Hematopoietic multipotent progenitor cell treated with erythropoietin and hydrocortisone succinate and interleukin-3 and kit ligand, for 4 days (in vitro differentiated cells): ENCODE results near the gene ARPC2.
A peak's percentile ranks its signal among the peaks of the same experiment; 100 is the strongest.

Experiments
- DNase-seq: peaks from one replicate; pipeline ENCODE4 v3.0.0-alpha.2; 2015

ARPC2 gene

DNA sequence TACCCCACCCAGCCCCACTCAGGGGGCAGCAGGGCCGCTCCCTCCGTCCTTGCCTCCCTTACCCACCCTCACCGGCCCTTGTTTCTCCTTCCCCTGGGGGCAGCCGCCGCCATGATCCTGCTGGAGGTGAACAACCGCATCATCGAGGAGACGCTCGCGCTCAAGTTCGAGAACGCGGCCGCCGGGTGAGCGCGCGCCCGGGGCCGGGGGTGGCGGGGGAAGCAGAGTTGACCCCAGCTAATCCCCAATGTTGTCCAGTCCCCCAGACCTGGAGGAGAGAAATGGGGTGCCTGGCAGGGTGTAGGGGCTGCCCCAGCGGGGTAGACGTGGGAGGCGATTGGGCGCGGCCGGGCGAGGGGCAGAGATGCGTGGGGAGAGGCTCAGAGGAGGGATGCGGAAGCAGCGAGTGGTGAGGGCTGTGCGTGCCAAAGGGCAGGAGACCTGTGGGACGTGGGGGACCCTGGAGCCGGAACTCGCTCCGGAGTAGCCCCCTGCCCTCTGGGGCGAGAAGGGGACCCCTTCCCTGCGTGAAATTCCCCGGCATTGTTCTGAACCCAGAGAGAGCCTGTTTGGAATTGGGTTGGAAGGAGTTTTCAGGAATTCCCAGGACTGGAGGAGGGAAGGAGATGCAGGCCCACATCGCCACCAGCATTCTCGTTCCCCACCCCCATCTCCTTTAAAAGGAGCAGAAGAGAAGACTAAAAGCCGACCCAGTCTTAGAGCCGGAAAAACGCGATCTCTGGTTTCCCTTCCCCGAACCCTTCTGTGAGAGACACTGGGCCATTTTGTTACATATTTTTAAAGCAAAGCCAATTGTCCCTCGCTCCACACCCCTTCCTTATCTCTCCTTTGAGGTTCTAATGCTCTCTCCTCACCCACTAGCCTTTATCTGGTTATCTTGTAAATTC lies 625 bp downstream of the ARPC2 start:
- DNase-seq = peak; percentile 84

DNA sequence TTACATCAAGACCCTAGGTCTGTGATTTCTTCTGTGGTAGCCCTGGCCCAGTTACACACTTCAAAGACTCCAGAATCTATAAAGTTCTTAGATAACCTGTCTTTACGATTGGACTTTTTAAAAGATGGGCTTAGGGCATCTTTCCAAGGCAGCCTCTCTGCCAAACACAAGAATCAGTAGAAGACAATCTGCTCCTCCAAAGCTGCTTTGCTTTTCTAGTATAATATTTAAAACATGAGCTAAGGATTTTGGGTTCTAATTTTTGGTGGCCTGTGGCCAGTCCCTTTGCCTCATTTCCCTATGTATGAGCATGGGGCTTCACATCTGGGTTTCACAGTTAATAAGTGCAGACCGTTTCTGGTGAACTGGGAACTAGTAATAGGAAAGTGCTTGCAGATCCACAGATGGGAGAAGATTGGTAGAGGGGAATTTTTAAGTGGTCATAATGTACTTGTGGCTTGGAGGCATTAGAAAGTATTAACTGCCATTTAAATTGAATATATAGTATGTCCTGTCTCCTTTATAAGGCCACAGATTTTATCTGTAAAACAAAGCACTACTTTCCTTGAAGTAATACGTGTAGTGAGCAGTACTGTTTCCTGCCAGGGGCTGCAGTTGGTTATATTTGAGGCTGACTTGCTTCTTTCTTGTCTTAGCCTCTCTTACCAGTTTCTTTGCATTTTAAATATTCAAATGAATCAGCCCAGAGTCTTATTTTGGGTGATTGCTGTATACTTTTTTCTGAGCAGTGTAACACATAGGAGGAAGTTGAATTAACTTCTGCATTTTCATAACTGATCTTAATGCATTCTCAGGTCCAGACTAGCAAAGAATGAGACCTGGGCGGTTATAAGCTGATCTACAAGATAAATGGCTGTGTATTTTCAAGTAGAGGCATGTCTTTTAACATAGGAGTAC lies 1.5 kb downstream of the ARPC2 start:
- DNase-seq = peak; percentile 85

DNA sequence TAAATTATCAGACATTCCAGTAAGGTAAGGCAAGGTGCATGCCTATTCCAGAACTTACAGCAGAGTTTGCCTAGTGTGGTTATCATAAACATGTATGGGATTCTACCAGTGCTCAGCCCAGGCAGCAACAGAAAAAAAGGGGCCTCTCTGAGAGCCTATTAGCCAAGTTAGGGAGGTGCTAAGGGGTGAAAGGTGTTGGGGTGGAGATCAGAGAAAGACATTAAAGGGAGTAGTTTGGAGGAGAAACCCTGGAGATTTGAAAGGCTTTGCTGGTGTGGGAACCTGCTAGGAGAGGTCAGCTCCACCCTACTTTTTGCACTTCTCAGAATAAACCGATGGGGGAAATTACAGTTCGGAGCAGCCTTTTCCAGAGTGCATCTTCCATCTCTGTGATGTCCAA lies 2.9 kb downstream of the ARPC2 start:
- DNase-seq = peak; percentile 21

DNA sequence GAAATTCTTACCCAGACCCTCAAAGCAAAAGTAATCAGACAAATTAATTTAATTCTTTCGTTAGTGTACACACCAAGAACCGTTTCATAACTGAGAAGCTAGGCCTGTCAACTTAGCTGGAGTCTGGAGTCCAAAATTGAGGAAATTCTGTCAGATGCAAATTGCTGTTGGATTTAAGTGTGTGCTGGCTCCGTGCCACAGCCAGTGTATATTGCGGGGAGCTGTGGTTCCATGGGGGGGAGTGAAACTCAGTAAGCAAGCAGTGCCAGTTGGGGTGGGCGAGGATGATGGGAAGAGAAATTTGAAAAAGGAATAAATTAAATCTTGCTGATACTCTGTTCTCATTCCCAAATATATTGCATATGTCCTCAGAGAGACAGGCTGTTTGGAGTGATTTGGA lies 4.0 kb downstream of the ARPC2 start:
- DNase-seq = peak; percentile 60

DNA sequence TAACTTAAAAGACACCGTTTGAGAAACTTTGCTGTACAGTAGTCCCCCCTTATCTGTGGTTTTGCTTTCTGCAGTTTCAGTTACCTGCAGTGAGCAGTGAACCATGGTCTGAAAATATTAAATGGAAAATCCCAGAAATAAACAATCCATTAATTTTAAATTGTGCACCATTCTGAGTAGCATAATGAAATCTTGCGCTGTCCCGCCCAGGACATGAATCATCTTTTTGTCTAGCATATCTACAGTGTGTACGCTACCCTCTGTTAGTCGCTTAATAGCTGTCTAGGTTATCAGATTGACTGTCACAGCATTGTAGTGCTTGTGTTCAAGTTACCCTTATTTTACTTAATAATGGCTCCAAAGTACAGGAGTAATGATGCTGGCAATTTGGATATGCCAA lies 6.1 kb downstream of the ARPC2 start:
- peak; percentile 45 for DNase-seq

DNA sequence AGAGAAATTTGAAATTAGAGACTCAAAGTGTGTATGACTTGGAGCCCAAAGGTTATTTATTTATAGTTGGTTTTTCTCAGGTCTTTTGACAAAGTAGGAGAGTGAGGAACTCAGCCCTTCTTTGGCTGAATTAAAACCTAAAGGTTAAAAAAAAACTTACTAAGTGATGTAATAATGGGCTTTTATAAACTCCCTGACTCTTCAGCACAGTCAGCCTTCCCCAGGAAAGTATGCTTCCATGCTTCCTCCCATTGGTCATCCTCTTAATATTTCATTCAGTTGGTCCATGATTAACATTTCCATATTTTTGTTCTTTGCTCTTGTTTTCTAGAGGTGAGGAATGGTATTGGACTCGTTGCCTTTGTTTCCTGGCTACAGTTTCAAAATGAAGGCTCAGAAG lies 7.2 kb downstream of the ARPC2 start:
- no peak for DNase-seq

DNA sequence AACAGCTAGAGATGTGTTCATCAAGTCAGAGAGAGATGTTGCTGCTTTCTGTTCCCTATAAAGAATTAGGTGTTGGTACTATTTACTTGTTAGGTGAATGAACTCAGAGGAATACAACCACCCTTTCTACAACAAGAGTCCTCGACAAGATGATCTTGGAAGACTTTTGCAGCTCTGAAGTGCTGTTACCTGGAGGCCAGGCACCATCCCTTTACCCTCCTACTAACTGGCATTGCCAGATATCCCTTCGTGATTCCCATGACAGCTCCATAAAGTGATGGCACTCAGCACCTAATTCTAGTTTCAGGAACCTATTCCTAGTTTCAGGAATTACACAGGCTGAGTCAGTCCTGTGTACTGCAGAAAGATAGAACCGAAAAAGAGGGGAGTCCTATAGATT lies 9.9 kb downstream of the ARPC2 start:
- no peak for DNase-seq

DNA sequence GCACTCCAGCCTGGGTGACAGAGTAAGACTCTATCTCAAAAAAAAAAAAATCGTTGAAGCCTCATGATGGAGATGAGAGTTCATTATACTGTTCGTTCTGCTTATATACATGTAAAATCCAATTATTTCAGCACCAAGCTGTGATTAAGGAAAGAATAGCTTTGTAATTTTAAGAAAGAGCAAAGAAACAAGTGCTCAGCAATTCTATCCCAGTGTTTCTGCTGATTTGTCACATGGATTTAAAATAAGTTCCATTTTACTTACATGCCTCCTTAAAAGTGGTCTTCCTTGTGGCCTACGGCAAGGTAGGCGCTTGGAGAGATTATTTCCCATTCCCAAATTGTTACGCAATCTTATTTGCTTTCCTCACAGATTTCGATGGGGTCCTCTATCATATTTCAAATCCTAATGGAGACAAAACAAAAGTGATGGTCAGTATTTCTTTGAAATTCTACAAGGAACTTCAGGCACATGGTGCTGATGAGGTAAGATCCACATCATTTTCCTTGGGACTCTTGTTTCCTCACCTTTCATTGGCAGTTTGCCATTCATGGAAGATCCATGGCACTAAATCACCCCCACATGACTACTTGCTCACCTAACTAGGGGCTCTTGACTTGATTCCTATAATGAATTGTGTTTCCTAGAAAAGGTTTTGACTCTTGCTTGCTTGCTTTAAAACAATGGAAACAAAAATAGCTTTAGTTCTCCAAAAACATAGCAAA lies 11.5 kb downstream of the ARPC2 start:
- DNase-seq = no peak

DNA sequence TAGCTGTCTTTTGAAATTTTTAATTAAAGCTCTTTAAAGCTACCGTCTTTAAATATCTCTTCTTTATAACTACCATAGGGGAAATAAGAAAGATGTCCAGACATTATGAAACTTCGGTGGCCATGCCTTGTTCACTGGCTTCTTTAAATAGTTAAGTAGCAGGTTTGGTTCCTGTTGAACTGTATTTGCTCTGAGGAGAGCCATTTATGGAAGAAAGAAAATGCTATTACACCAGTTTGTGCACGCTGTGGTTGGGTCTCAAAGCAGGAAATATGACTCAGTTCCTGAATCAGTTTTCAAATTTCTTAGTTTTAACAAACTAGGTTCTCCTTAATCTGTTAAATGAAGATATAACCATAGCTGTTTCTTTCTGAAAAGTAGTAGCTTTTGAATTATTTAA lies 12.2 kb downstream of the ARPC2 start:
- DNase-seq = peak; percentile 84

DNA sequence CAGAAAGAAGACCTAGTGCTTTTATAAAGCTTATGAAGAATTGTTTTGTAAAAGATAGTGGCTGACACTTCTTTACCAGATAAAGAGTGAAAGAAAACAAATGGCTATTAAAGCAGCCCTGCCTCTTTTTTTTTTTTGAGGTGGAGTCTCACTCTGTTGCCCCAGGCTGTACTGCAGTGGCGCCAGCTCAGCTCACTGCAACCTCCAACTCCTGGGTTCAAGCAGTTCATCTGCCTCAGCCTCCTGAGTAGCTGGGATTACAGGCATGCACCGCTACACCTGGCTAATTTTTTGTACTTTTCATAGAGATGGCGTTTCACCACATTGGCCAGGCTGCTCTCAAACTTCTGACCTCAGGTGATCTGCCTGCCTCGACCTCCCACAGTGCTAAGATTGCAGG lies 12.9 kb downstream of the ARPC2 start:
- DNase-seq = peak; percentile 25

DNA sequence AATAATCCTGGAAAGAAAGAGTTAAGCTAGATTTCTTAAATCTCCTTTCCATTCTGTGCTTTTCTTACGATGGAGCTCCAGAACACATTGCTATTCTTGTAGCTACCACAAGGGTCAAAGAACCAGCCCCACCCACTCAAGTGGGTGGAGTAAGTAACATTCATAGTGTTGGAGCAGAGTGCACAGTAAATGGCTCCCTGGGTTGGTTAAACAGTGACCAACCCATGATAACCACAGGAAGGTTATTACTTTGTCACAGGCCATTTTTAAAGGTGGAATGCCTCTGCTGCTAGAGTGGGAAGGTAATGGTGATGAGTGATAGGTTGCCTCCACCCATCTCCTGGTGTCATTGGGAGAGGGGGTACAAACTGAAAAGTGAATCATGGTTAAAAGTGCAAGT lies 13.9 kb downstream of the ARPC2 start:
- peak; percentile 79 for DNase-seq

DNA sequence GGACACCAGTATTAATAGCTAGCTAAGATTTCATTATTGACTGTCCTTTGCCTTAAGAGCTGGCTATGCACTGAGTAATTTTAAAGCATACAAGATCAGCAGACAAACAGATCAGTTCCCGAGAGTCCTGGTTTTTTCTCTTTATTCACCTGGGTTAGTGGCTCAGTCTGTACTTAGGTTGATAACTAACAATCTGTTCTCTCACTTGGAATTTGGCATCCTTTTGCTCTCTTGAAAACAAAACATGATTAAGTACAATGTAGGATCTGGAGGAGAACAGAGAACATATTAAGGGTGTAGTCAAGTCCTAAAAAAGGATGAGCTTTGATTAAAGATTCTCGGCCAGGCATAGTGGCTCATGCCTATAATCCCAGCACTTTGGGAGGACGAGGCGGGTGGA lies 16.6 kb downstream of the ARPC2 start:
- DNase-seq = no peak

DNA sequence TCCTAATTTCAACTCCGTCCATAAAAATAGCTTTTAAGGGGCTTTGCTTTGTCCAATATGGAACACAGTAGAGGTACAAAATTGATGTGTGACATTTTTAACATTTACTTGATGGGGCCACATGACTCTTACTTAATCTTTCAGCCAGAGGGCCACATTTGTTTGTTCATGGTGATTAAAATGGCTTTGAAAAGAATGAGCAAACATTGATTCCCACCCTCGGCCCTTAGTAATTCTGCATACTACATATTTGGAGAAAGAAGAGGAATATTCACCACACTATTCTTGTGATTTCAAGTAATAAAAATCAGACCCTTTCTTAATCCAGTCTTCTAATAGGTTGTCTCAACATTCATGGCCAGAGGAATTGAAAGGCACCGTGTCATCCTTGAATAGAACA lies 17.5 kb downstream of the ARPC2 start:
- no peak for DNase-seq

DNA sequence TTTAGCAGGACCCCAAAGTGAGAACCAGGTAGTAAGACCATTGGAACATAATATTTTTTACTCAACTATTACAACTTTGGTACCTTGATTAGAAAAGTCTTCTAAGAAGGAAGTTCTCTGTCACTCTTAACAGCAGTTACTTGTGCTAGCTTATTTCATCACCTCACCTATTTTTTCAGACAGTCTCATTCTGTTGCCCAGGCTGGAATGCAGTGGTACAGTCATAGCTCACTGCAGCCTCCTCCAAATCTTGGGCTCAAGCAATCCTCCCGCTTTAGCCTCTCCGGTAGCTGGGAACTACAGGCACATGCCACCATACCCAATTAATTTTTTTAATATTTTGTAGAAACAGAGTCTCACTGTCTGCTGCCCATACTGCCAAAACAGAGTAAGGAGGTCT lies 18.0 kb downstream of the ARPC2 start:
- DNase-seq = no peak

DNA sequence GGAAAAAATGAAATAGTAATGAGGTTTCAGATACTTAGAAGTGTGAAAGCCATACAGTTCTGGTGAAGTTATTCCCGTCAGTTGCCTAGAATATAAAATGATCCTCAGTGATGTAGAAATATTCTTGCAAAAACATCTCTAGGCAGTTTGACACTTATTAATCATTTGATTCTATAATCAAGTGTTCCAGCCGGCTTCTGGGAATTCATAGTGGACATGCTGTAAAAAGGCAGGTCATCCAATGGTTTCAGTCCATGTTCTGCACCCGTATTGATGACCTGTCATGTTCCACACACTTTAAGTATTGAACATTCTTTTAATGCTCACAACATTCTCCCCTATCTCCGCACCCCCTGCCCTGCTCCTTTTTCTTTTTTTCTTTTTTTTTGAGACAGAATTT lies 19.8 kb downstream of the ARPC2 start:
- no peak for DNase-seq

DNA sequence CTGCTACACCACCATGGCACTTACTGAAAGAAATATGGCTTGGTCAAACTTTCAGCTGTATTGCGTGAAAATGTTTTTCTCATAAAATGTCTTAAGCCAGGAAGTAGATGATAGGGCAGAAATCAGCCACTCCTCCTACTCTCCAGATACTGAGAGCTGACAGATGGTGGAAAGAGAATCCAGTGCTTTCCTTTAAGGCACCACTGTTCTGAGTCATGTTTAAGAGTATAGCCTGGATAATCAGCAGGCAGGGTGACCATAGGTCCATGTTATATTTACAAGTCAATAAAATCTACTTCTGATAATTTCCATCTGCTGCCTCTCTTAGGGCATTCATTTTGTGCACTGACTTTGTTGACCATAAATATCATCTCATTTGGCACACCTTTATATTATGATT lies 21.9 kb downstream of the ARPC2 start:
- no peak for DNase-seq

DNA sequence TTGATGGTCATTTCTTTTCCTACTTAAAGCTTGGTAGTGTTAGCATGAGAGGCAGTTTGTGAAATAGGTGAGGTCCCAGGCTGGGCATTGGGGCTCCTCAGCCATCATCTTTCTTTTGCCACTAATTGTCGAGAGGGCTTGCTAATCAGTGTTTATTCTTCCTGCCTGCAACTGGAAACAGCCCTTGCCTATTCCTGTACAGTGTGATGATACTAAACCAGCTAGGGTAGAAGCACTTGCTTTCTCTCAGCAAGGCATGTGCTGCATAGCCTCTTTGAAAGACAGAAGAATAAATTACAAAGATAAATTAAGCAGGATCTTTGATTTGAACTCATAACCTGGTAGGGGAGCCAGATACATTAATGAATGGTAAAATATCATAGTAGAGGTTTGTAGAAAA lies 27.2 kb downstream of the ARPC2 start:
- no peak for DNase-seq

DNA sequence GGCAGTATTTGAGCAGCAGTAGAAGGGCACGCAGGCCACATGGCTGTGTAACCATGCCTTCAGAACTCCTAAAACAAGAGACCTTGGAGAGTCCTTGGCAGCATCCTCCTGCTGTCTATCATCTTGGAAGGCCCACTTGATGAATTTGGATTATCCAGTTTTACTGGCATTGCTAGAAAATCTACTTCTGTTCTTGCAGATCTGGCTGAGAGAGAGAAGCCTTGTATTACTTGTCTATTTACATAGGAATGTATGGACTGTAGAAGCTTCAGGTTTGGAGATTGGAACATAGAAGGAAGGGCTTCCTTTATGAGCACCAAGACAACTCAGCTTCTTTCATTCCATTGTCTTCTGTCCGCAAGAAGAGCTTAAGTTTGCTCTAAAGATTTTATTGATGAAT lies 27.7 kb downstream of the ARPC2 start:
- no peak for DNase-seq

DNA sequence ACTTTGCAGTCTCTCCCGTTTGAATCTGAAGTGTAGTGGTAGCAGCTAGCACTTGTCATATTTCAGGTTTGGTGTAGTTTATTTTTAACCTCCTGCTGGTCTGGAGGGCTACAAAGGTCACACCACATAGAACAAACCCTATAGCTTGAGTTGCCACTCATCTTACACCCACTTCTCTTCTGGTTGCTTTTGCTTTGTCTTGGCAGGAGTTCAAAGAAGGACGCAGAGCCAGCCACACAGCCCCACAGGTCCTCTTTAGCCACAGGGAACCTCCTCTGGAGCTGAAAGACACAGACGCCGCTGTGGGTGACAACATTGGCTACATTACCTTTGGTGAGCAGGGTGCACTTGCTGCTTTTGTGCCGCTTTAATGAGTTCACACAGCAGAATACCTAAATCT lies 28.2 kb downstream of the ARPC2 start:
- no peak for DNase-seq

DNA sequence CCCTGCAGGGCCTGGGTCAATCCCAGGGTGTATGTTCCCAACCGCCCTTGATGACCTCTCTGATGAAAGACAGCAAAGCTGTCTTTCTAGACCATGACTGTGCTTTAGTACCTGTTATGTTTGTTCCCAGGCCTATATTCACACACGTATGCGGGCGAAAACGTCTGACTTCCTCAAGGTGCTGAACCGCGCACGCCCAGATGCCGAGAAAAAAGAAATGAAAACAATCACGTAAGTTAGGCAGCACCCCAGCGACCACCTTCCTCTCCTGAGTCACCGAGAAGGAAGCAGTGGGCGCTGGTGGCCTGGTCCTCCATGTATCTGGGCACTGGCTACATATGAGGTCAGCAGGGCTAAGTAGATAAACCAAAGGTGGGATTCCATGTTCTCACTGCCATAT lies 32.7 kb downstream of the ARPC2 start:
- DNase-seq = no peak

DNA sequence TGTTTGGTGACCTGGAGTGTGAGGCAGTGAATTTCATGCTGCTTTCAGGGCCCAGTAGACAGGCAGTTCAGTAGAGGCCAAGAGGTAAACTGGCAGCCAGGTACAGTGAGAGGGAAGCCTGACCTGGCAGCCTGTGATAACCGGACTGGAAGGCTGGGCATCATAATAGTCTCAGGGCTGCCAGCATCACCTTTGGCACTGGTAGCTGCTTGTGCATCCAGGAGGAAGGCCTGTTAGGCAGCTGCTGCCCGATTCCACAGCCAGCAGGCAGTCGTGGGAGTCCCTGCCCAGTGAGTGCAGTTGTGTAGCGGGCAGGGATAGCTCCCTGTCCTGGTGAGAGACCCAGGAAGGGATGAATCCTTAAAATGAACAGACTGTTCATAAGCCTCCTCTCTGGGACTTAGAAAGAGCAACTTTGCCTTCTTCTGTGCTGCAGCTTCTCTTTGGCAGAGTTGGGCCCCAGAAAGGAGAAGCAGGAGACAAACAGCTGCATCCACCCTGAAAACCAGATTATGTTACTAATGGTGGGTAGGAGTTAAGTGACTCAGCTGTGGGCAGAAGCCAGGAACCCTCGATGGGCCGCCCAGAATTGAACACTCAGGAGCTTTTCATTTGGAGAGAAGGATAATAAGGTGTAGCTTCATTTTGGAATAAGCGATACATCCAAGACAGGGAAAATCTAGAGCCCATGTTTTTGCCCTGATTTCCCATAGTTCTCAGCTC lies 35.7 kb downstream of the ARPC2 start:
- peak; percentile 60 for DNase-seq

DNA sequence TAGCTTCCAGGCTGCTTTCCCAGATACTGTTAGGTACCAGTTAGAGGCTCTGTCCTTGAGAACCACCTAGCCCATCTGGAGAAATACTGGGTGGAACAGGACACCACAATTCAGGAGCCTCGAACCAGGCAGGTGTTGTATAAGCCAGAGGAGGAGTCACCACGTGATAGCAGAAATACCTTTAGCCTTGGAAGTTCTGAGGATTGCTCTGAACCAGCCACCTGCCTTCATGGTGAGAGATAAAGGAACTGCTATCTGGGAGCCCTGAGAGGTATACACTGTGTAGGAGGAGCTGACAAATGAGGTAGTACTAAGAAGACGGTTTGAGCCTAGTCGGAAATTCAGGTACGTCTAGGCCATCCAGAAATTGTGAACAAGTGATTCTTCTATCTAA lies 36.2 kb downstream of the ARPC2 start:
- no peak for DNase-seq

DNA sequence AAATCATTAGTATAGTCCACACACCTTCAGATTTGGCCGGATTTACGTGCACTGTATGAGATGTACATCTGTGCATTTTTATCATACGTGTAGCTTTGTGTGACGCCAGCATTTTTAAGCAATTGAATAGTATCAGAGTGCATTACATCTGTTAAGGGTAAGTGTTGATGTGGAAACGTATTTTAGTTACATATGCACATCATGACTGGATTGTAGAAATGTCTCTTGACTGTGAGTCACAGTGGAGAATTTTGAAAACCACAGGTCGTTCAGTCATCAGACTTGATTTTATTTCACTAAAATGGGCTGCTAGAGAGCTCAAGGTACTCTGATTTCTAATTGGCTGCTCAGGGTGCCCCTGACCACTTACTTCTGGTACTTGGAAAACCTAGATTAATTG lies 38.5 kb downstream of the ARPC2 start:
- no peak for DNase-seq
